Type B pancreatic cell (in vitro differentiated cells): ENCODE results near the gene RBPJL. TPM values are rescaled to one million over a fixed set of nuclear protein-coding genes. Genes with fewer than 3 reads are reported as not detected.
A peak's percentile ranks its signal among the peaks of the same experiment; 100 is the strongest.

Experiments used
- DNase-seq: peaks from one replicate; pipeline ENCODE4 v3.0.0; 2021; ENCODE audit warnings: mixed read lengths; ENCODE audit not compliant: unreplicated experiment; ENCODE audit errors: extremely low spot score
- H3K27ac Mint-ChIP-seq: 2 replicates; pipeline ENCODE4 v1.8.0; 2021; ENCODE audit warnings: mild to moderate bottlenecking, mixed read lengths
- H3K27me3 Mint-ChIP-seq: 2 replicates; pipeline ENCODE4 v1.8.0; 2021; ENCODE audit warnings: mixed read lengths
- H3K36me3 Mint-ChIP-seq: 2 replicates; pipeline ENCODE4 v1.8.0; 2021; ENCODE audit warnings: mixed read lengths
- H3K4me1 Mint-ChIP-seq: one replicate; pipeline ENCODE4 v1.8.0; 2021; ENCODE audit warnings: mixed read lengths; ENCODE audit not compliant: unreplicated experiment
- H3K4me3 Mint-ChIP-seq: 2 replicates; pipeline ENCODE4 v1.8.0; 2021; ENCODE audit warnings: mild to moderate bottlenecking, mixed read lengths
- H3K9me3 Mint-ChIP-seq: 2 replicates; pipeline ENCODE4 v1.8.0; 2021; ENCODE audit warnings: mixed read lengths
- long read RNA-seq: library from polyadenylated mRNA; unstranded; transcript quantifications from one replicate; pipeline ENCODE4 v2.0.0, GENCODE V29; 2020
- total RNA-seq: library from RNA; stranded (reverse); gene quantifications from 2 replicates; pipeline ENCODE4 v1.2.1, GENCODE V29; 2021; ENCODE audit warnings: low replicate concordance
- TF ChIP-seq, protein P1 (sequence below): fragments of 200-600 bp; sonication (generic); conservative IDR thresholded peaks from 2 replicates; pipeline ENCODE4 v1.5.0; 2021; ENCODE audit warnings: antibody characterized with exemption, mild to moderate bottlenecking

RBPJL gene, protein sequence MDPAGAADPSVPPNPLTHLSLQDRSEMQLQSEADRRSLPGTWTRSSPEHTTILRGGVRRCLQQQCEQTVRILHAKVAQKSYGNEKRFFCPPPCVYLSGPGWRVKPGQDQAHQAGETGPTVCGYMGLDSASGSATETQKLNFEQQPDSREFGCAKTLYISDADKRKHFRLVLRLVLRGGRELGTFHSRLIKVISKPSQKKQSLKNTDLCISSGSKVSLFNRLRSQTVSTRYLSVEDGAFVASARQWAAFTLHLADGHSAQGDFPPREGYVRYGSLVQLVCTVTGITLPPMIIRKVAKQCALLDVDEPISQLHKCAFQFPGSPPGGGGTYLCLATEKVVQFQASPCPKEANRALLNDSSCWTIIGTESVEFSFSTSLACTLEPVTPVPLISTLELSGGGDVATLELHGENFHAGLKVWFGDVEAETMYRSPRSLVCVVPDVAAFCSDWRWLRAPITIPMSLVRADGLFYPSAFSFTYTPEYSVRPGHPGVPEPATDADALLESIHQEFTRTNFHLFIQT
- not detected in 2 replicates for total RNA-seq
- long read RNA-seq, result 0 reads

DNA sequence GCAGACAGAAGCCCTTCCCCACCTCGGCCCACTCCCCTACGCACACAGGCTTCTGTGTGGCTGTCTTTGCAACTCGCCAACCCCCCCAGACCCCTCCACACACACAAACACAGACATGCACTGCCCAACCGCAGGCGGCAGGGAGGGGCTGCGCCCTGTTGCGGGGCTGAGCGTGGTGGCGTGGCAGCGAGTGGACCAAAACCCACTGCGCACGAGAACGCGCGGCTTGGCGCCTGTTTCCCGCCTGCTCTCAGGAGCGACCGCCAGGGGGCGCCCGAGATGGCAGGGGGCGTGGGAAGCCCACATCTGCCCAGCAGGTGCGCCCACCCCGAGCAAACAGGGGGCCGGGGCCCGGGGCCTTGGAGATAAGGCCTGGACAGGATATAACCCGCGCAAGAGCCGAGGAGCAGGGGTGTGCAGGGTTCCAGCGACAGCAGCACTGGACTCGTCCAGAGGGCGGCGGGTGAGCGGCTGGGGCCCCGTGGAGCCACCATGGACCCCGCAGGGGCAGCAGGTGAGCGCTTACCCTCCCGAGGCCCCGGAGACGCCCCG, at the start of gene RBPJL:
RBPJL (plus strand) TSS at position 410 of the 552 bp plus-strand sequence; CDS start at position 493, 83 bp downstream.
- no peaks in the 10 kb centered on the region for H3K9me3 Mint-ChIP-seq
- no peak within 1 kb of the TSS for H3K27ac Mint-ChIP-seq
- peaks cover 33% of the 10 kb centered on the region for H3K27me3 Mint-ChIP-seq
- H3K4me3 Mint-ChIP-seq, result no peak within 1 kb of the TSS
- peaks cover 14% of the 10 kb centered on the region for H3K4me1 Mint-ChIP-seq
- DNase-seq, result no peak
- H3K36me3 Mint-ChIP-seq, result no peaks in the 10 kb centered on the region
- TF ChIP-seq, protein P1, sequence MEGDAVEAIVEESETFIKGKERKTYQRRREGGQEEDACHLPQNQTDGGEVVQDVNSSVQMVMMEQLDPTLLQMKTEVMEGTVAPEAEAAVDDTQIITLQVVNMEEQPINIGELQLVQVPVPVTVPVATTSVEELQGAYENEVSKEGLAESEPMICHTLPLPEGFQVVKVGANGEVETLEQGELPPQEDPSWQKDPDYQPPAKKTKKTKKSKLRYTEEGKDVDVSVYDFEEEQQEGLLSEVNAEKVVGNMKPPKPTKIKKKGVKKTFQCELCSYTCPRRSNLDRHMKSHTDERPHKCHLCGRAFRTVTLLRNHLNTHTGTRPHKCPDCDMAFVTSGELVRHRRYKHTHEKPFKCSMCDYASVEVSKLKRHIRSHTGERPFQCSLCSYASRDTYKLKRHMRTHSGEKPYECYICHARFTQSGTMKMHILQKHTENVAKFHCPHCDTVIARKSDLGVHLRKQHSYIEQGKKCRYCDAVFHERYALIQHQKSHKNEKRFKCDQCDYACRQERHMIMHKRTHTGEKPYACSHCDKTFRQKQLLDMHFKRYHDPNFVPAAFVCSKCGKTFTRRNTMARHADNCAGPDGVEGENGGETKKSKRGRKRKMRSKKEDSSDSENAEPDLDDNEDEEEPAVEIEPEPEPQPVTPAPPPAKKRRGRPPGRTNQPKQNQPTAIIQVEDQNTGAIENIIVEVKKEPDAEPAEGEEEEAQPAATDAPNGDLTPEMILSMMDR, result peak; percentile 81

DNA sequence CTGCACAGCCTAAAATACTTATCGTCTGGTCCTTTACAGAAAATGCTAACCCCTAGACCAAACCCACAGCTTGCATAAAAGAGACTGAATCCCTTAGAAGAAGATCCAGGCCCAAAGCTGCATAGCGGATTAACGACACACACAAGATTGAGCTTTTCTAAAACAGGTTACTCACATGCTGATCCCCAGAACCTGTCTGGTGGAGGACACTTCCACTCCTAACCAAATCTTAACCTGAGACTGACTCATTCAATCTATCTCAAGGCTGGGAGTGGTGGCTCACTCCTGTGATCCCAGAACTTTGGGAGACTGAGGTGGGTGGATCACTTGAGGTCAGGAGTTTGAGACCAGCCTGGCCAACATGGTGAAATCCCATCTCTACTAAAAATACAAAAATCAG, 49.5 kb upstream of the RBPJL start:
- no peak overlapping the region for H3K27ac Mint-ChIP-seq
- DNase-seq, result no peak
- H3K4me1 Mint-ChIP-seq, result peaks cover 16% of the 10 kb centered on the region
- peaks cover 11% of the 10 kb centered on the region for H3K27me3 Mint-ChIP-seq
- no peaks in the 10 kb centered on the region for H3K9me3 Mint-ChIP-seq
- H3K4me3 Mint-ChIP-seq, result no peak overlapping the region
- TF ChIP-seq, protein P1, result no peak
- no peaks in the 10 kb centered on the region for H3K36me3 Mint-ChIP-seq

DNA sequence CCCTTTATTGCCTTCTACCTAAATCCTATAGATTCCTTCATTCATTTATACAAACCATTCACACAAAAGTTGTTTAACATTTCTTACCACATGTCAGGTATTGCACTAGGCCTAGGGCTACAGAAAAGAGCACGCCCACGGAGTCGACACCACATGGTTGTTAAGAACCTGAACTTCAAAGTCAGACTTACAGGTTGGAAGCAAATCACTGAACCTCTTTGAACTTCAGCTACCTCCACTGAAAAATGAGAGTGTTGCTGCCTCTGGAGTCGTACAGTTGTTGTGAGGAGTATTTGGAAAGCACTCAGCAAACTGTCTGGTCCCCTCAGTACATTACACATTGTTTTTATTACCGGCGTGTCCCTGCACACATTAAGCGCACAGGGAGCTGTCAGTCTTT, 48.9 kb upstream of the RBPJL start:
- DNase-seq, result no peak
- no peak overlapping the region for H3K27ac Mint-ChIP-seq
- H3K9me3 Mint-ChIP-seq, result no peaks in the 10 kb centered on the region
- TF ChIP-seq, protein P1, result no peak
- peaks cover 12% of the 10 kb centered on the region for H3K4me1 Mint-ChIP-seq
- H3K27me3 Mint-ChIP-seq, result peaks cover 12% of the 10 kb centered on the region
- no peaks in the 10 kb centered on the region for H3K36me3 Mint-ChIP-seq
- no peak overlapping the region for H3K4me3 Mint-ChIP-seq

DNA sequence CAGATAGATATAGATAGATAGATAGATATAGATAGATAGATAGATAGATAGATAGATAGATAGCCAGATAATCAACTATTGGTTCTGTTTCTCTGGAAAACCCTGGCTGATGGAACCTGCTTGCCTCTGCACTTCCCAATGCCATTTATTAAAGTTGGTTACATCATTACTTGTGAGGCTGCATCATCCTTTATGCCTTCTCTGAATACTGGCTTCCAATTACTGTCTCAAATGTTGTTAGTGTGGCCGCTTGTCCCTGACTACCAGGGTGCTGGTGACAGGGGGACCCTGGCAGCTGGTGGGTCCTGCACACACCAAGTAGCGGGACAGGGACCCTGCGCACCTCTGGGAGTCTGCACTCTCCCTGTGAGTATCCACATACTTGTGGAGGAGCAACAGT, 48.4 kb upstream of the RBPJL start:
- Mint-ChIP-seq H3K36me3 (no peaks in the 10 kb centered on the region), H3K4me1 (peaks cover 12% of the 10 kb centered on the region), H3K27ac (no peak overlapping the region), H3K4me3 (no peak overlapping the region), H3K9me3 (no peaks in the 10 kb centered on the region), H3K27me3 (peaks cover 15% of the 10 kb centered on the region)
- TF ChIP-seq, protein P1, result no peak
- no peak for DNase-seq

DNA sequence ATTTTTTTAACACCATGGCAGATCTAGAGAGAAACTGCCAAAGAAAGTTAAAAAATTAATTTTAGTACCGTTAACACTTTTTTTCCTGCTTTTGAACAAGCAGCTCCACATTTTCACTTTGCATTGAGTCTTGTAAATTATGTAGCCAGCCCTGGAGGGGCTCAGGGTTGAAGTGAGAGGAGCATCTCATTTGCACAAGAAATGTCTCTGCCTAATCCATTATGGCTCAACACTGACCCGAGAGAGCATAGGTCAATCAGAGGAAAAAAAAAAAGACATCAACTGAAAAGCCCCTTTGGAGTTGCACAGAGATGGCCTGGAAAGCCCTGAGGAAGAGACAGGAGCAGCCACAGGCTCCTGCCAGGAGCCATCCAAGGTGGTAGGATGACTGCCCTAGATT, 48.0 kb upstream of the RBPJL start:
- H3K36me3 Mint-ChIP-seq, result no peaks in the 10 kb centered on the region
- no peak overlapping the region for H3K27ac Mint-ChIP-seq
- DNase-seq, result no peak
- TF ChIP-seq, protein P1, result no peak
- H3K4me1 Mint-ChIP-seq, result peaks cover 12% of the 10 kb centered on the region
- peaks cover 15% of the 10 kb centered on the region for H3K27me3 Mint-ChIP-seq
- no peaks in the 10 kb centered on the region for H3K9me3 Mint-ChIP-seq
- no peak overlapping the region for H3K4me3 Mint-ChIP-seq
